Motor neuron (in vitro differentiated cells): Measurements from ENCODE around the gene ADGRG2. TPM values are rescaled to one million over a fixed set of nuclear protein-coding genes. Genes with fewer than 3 reads are reported as not detected.
A peak's percentile ranks its signal among the peaks of the same experiment; 100 is the strongest.
"Not testable (repeated sequence)": the region's sequence is repeated elsewhere in the genome, so short reads cannot be mapped to it uniquely, and the experiment has no call there.

Source experiments
- ATAC-seq, 8 experiments: fragments of 200-7000 bp; cut with Tn5 transposase; replicated peaks in 6 of 8; 2 replicates each; pipeline ENCODE4 v1.8.0; 2021; ENCODE audit warnings: mild to moderate bottlenecking in 8 of 8, moderate library complexity in 8 of 8
- H3K27ac ChIP-seq, 2 donors: fragments of 250-450 bp; sonication (Bioruptor Pico); 2 replicates each; pipeline ENCODE4 v1.9.0; 2021; ENCODE audit warnings: antibody characterized with exemption in 2 of 2, mild to moderate bottlenecking in 2 of 2, moderate library complexity in 1 of 2
- H3K4me1 ChIP-seq, 2 donors: fragments of 250-450 bp; sonication (Bioruptor Pico); replicated peaks in 1 of 2; 2 replicates each; pipeline ENCODE4 v1.6.1; 2021; ENCODE audit warnings: antibody characterized with exemption in 2 of 2, mild to moderate bottlenecking in 2 of 2, moderate library complexity in 1 of 2
- H3K4me3 ChIP-seq, 5 donors: fragments of 250-450 bp; sonication (Bioruptor Pico); 2 replicates each; pipeline ENCODE4 v1.9.0; 2021; ENCODE audit warnings: antibody characterized with exemption in 5 of 5, mild to moderate bottlenecking in 5 of 5, moderate library complexity in 4 of 5
- WGBS, 10 experiments: fragments of 450-650 bp; shearing (Covaris generic); methylation state at CpG; one replicate each; pipeline ENCODE4 v1.0.0; 2022; 5-methylcytosine and 5-hydroxymethylcytosine counted together
- in situ Hi-C, 9 experiments: fragments of 400-800 bp; cut with MboI; loops; one replicate each; pipeline ENCODE4 v1.15.0; 2021; ENCODE audit warnings: low sequenced_read_pairs in 9 of 9, low pct_unique_long_range_greater_than_20kb in 2 of 9; ENCODE audit not compliant: unreplicated experiment in 9 of 9
- total RNA-seq, 8 experiments: library from RNA; unstranded; fragments of 300-600 nt; gene quantifications; 2 replicates each; pipeline versions ENCODE4 v1.2.3 to v1.2.4, GENCODE V29; 2022

Gene ADGRG2
- total RNA-seq, 8 experiments from 2014 or later, result 0.66 to 5.4 (median 0.85) TPM

- 80 to 100% (median 100%) methylated on average over 1 to 2 of the region's 2 CpGs; no CpG with 5 or more reads in 6 of the 10 experiments for WGBS, 10 experiments
- no peaks in the 10 kb centered on the region for H3K4me1 ChIP-seq
- no peak for ATAC-seq
- no peak overlapping the region for H3K4me3 ChIP-seq
- no peak overlapping the region for H3K27ac ChIP-seq
- in situ Hi-C loops, result no loop called here
Observed at GRCh38 chrX:19019996-19020395, 102.3 kb downstream of the ADGRG2 start.

DNA sequence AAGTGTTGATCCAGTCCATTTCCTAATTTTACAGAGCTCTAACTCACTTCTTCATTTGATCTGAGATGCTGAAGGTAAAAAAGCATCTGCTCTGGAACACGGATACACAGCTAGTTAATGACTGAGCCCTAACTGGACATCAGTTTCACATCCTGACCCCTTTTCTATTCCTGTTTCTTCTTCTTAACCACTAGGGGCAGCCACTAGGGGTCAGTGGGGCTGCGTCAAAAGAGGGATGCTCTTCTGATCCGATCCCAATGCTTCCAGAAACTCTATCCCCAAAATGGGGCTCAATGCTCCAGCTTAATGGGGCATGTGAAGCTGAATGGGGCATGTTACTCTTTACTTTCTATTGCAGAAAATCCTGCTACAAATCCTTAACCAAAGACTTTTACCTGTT, 105.0 kb downstream of the ADGRG2 start:
- peak in 3 of 8 experiments; percentile 31 to 62 (median 37) for ATAC-seq

GRCh38 chrX:19016614-19017013, 105.7 kb downstream of the ADGRG2 start:
- in situ Hi-C loops, H3K27ac ChIP-seq, ATAC-seq, H3K4me3 ChIP-seq, H3K4me1 ChIP-seq: not testable (repeated sequence)
- WGBS, 10 experiments, result 50% methylated on average over 1 of the region's 8 CpGs; no CpG with 5 or more reads in 8 of the 10 experiments

More for the DNA sequence above, 105.0 kb downstream of the ADGRG2 start:
- H3K27ac ChIP-seq, result no peak overlapping the region
- no peaks in the 10 kb centered on the region for H3K4me1 ChIP-seq
- H3K4me3 ChIP-seq, result no peak overlapping the region
- 0 to 38% methylated on average over 1 to 2 of the region's 3 CpGs; no CpG with 5 or more reads in 8 of the 10 experiments for WGBS, 10 experiments
- in situ Hi-C loops, result no loop called here

GRCh38 chrX:19007868-19008267, 114.4 kb downstream of the ADGRG2 start:
- H3K4me3 ChIP-seq, result no peak overlapping the region
- no peak overlapping the region for H3K27ac ChIP-seq
- 68 to 95% (median 76%) methylated on average over 3 to 4 of the region's 4 CpGs; no CpG with 5 or more reads in 7 of the 10 experiments for WGBS, 10 experiments
- in situ Hi-C loops, result no loop called here
- H3K4me1 ChIP-seq, result no peaks in the 10 kb centered on the region
- no peak for ATAC-seq

DNA sequence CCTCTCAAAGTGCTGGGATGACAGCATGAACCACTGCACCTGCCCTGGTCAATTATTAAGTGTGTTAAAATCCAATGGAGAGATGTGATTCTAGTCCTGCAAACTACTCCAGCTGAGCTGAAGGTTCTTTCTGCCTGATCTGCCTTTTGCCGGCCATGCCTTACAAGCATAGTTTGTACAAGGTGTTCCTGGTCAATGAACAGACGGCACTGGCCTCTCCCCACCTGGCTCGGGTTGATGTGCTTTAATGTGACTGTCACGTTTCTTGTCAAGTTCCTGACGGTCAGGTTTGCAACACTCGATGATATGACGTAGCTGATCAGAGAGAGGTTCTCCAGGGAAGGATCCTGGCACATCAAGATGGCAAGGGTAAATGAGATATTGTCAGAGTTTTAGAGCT, 115.3 kb downstream of the ADGRG2 start:
- no peak for ATAC-seq
- Histone ChIP-seq H3K4me3 (no peak overlapping the region), H3K4me1 (no peaks in the 10 kb centered on the region), H3K27ac (no peak overlapping the region)
- 60 to 100% (median 96%) methylated on average over 1 to 2 of the region's 7 CpGs; no CpG with 5 or more reads in 6 of the 10 experiments for WGBS, 10 experiments
- in situ Hi-C loops, result no loop called here

GRCh38 chrX:19005909-19006308, 116.4 kb downstream of the ADGRG2 start:
- WGBS, 10 experiments, result 100% methylated on average over 1 of the region's 4 CpGs; no CpG with 5 or more reads in 9 of the 10 experiments
- in situ Hi-C loops, result no loop called here
- Histone ChIP-seq H3K4me3 (no peak overlapping the region), H3K4me1 (no peaks in the 10 kb centered on the region), H3K27ac (no peak overlapping the region)
- no peak for ATAC-seq

DNA sequence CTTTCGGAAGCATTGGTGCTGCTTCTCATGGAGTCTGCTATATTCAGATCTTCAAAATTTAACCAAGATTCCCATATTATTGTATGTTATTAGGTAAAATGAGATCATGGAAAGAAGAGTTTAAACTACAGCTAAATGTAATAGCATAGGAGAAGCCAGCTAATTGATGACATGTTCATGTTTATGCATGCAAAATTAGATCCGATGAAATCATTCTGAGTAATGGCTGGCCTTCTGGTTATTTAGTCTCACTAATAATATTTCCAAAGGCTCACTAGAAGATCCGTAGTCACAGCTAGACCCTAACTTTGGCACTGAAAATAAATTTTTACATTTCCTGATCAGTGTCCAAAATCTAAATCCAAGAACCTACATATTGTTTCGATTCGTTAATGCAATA, 118.5 kb downstream of the ADGRG2 start:
- no peak overlapping the region for H3K27ac ChIP-seq
- ATAC-seq, result peak in 1 of 8 experiments; percentile 28
- in situ Hi-C loops, result no loop called here
- no peak overlapping the region for H3K4me3 ChIP-seq
- no peaks in the 10 kb centered on the region for H3K4me1 ChIP-seq
- WGBS, 10 experiments, result 0 to 100% (median 80%) methylated on average over 1 to 5 of the region's 5 CpGs; no CpG with 5 or more reads in 1 of the 10 experiments

- WGBS, 10 experiments, result 50 to 100% (median 100%) methylated on average over 1 of the region's 1 CpG; no CpG with 5 or more reads in 7 of the 10 experiments
- no peak overlapping the region for H3K4me3 ChIP-seq
- H3K27ac ChIP-seq, result no peak overlapping the region
- ATAC-seq, result no peak
- in situ Hi-C loops, result no loop called here
- no peaks in the 10 kb centered on the region for H3K4me1 ChIP-seq
Observed at GRCh38 chrX:18998653-18999052, 123.6 kb downstream of the ADGRG2 start.

- no peaks in the 10 kb centered on the region for H3K4me1 ChIP-seq
- 0 to 29% (median 10%) methylated on average over 1 to 4 of the region's 4 CpGs; no CpG with 5 or more reads in 5 of the 10 experiments for WGBS, 10 experiments
- no peak for ATAC-seq
- in situ Hi-C loops, result no loop called here
- no peak overlapping the region for H3K4me3 ChIP-seq
- H3K27ac ChIP-seq, result no peak overlapping the region
Observed at GRCh38 chrX:18997916-18998315, 124.4 kb downstream of the ADGRG2 start.

- H3K4me1 ChIP-seq, result no peaks in the 10 kb centered on the region
- no peak overlapping the region for H3K4me3 ChIP-seq
- in situ Hi-C loops, result no loop called here
- no peak for ATAC-seq
- H3K27ac ChIP-seq, result no peak overlapping the region
Observed at GRCh38 chrX:18996536-18996935, 125.7 kb downstream of the ADGRG2 start.

GRCh38 chrX:18995221-18995620, 127.0 kb downstream of the ADGRG2 start:
- no peak overlapping the region for H3K4me3 ChIP-seq
- WGBS, 10 experiments, result 0 to 59% (median 24%) methylated on average over 1 to 3 of the region's 3 CpGs; no CpG with 5 or more reads in 6 of the 10 experiments
- no peak overlapping the region for H3K27ac ChIP-seq
- in situ Hi-C loops, result no loop called here
- no peaks in the 10 kb centered on the region for H3K4me1 ChIP-seq
- peak in 3 of 8 experiments; percentile 22 to 38 (median 33) for ATAC-seq

DNA sequence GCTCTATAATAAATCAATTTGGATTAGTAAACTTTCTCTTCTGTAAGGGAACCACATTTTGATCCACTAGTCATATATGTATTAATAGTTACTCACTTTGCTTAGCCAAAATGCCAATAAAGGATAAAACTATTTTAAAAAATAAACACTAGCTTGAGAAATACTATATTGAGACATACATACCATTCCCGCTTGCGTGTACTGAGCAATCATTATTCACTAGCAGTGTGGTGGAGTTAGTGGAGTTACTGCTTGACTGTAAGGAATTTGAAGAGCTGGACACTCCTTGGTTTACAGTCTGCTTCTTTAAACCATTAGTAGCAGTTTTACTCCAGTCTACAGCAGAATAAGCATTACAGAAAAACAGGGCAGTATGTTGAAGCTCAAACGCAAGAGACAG, 127.6 kb downstream of the ADGRG2 start:
- Histone ChIP-seq H3K27ac (no peak overlapping the region), H3K4me1 (no peaks in the 10 kb centered on the region), H3K4me3 (no peak overlapping the region)
- whole genome bisulfite sequencing, 10 experiments, result 0 to 100% (median 68%) methylated on average over 1 to 3 of the region's 3 CpGs; no CpG with 5 or more reads in 4 of the 10 experiments
- in situ Hi-C loops, result no loop called here
- peak in 1 of 8 experiments; percentile 32 for ATAC-seq

GRCh38 chrX:18992829-18993228, 129.4 kb downstream of the ADGRG2 start:
- in situ Hi-C loops, result no loop called here
- no peak for ATAC-seq
- H3K4me3 ChIP-seq, result no peak overlapping the region

GRCh38 chrX:18985186-18985435, 137.2 kb downstream of the ADGRG2 start:
- Histone ChIP-seq H3K4me3 (peak overlapping the region; percentile 55 to 96 (median 79)), H3K27ac (peak overlapping the region; percentile 85 to 95), H3K4me1 (peaks cover 5 to 8% of the 10 kb centered on the region in 2 donors)
- in situ Hi-C loops, result no loop called here
- peak in 5 of 8 experiments; percentile 1 to 3 (median 1) for ATAC-seq
- 0 to 48% (median 19%) methylated on average over 1 to 3 of the region's 4 CpGs; no CpG with 5 or more reads in 7 of the 10 experiments for WGBS, 10 experiments

More at GRCh38 chrX:18992829-18993228, 129.4 kb downstream of the ADGRG2 start:
- 35 to 100% (median 73%) methylated on average over 1 to 7 of the region's 7 CpGs; no CpG with 5 or more reads in 5 of the 10 experiments for WGBS, 10 experiments
- Histone ChIP-seq H3K27ac (no peak overlapping the region), H3K4me1 (no peaks in the 10 kb centered on the region)
